ENCODE data around the gene NPBWR2.

The NPBWR2 gene

GRCh38 chr20:64083804-64084684 lies 23.3 kb downstream of the NPBWR2 start, which contains the start of gene LKAAEAR1:
Gene LKAAEAR1, minus strand, starts transcription at chr20:64084398. Its CDS starts 179 bp downstream, at chr20:64084219.
- Histone ChIP-seq H3K4me1 (ENCODE audit: control insufficient read depth, insufficient read depth, low read length) (peaks cover under 1% of the 10 kb centered on the region), H3K36me3 (ENCODE audit: control insufficient read depth in 2 of 2, insufficient read depth in 1 of 2, low read length in 2 of 2) (no peaks in the 10 kb centered on the region), H3K27ac (ENCODE audit: extremely low read depth, low read depth, low read length) (no peak within 1 kb of the TSS; the same call in 1 of the 2 replicates), H3K4me3 (ENCODE audit: low read depth, low read length) (peak within 1 kb of the TSS; percentile 35), H3K9me3 (ENCODE audit: control insufficient read depth, insufficient read depth, low read depth, low read length) (no peaks in the 10 kb centered on the region)
- POLR2A ChIA-PET = interaction anchor here (1.1 to 2.9 kb wide), 3 partner anchors 19 to 46 kb away, joined by 3 to 13 read pairs (median 4); partner anchors contain the start of gene TCEA2
- CTCF ChIA-PET = interaction anchor here (0.5 to 4.8 kb wide), 11 partner anchors 17 to 544 kb away, joined by 3 to 35 read pairs (median 4); no protein-coding TSS in a partner anchor
- TF ChIP-seq ZNF274 (IDR thresholded peaks at IDR 0.05; ENCODE audit: low read length) (no peak), ZNF274 (tag by site-specific recombination; IDR thresholded peaks at IDR 0.05; ENCODE audit: borderline replicate concordance) (no peak), SCRT1 (tag by site-specific recombination; IDR thresholded peaks at IDR 0.05; ENCODE audit: borderline replicate concordance) (no peak), CTCF (tag by site-specific recombination; IDR thresholded peaks at IDR 0.05) (peak; percentile 52; the same call in 1 of the 2 replicates), ZBTB17 (tag by site-specific recombination; IDR thresholded peaks at IDR 0.05) (peak; percentile 65), ZEB2 (tag by site-specific recombination; IDR thresholded peaks at IDR 0.05) (no peak), ZFP41 (tag by site-specific recombination; IDR thresholded peaks at IDR 0.05; ENCODE audit: borderline replicate concordance) (no peak), ZBTB8A (tag by site-specific recombination; IDR thresholded peaks at IDR 0.05) (peak; percentile 77), ZNF48 (tag by site-specific recombination; IDR thresholded peaks at IDR 0.05) (no peak), ZSCAN30 (tag by site-specific recombination; IDR thresholded peaks at IDR 0.05) (no peak), ZNF146 (tag by site-specific recombination; IDR thresholded peaks at IDR 0.05) (no peak), ZNF341 (tag by site-specific recombination; IDR thresholded peaks at IDR 0.05; ENCODE audit: low read depth) (no peak), BCL11B (tag by site-specific recombination; IDR thresholded peaks at IDR 0.05; ENCODE audit: low read depth) (no peak), ZBTB21 (tag by site-specific recombination; IDR thresholded peaks at IDR 0.05) (no peak), ZNF335 (tag by site-specific recombination; conservative IDR thresholded peaks at IDR 0.05) (peak; percentile 77), ZNF76 (tag by site-specific recombination; IDR thresholded peaks at IDR 0.05; ENCODE audit: borderline replicate concordance, low read depth) (peak; percentile 11; the same call in 1 of the 2 replicates), ZIC2 (tag by site-specific recombination; IDR thresholded peaks at IDR 0.05) (peak; percentile 17; the same call in 1 of the 2 replicates), ZNF148 (tag by site-specific recombination; IDR thresholded peaks at IDR 0.05; ENCODE audit: borderline replicate concordance) (no peak), YY1 (tag by site-specific recombination; IDR thresholded peaks at IDR 0.05) (peak; percentile 73), ZBTB20 (tag by site-specific recombination; IDR thresholded peaks at IDR 0.05) (peak; percentile 74; the same call in 1 of the 2 replicates), SP2 (tag by site-specific recombination; IDR thresholded peaks at IDR 0.05) (peak; percentile 31; the same call in 1 of the 2 replicates), PRDM4 (tag by site-specific recombination; IDR thresholded peaks at IDR 0.05) (no peak)
- TF ChIP-seq, protein P1, sequence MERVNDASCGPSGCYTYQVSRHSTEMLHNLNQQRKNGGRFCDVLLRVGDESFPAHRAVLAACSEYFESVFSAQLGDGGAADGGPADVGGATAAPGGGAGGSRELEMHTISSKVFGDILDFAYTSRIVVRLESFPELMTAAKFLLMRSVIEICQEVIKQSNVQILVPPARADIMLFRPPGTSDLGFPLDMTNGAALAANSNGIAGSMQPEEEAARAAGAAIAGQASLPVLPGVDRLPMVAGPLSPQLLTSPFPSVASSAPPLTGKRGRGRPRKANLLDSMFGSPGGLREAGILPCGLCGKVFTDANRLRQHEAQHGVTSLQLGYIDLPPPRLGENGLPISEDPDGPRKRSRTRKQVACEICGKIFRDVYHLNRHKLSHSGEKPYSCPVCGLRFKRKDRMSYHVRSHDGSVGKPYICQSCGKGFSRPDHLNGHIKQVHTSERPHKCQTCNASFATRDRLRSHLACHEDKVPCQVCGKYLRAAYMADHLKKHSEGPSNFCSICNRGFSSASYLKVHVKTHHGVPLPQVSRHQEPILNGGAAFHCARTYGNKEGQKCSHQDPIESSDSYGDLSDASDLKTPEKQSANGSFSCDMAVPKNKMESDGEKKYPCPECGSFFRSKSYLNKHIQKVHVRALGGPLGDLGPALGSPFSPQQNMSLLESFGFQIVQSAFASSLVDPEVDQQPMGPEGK (tag by site-specific recombination; IDR thresholded peaks at IDR 0.05) = 0 out of 2 replicates have a peak, but pooled peaks have one; percentile 5
- TF ChIP-seq, protein P2, sequence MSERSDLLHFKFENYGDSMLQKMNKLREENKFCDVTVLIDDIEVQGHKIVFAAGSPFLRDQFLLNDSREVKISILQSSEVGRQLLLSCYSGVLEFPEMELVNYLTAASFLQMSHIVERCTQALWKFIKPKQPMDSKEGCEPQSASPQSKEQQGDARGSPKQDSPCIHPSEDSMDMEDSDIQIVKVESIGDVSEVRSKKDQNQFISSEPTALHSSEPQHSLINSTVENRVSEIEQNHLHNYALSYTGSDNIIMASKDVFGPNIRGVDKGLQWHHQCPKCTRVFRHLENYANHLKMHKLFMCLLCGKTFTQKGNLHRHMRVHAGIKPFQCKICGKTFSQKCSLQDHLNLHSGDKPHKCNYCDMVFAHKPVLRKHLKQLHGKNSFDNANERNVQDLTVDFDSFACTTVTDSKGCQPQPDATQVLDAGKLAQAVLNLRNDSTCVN (tag by site-specific recombination; optimal IDR thresholded peaks at IDR 0.05) = peak; percentile 86
